Raji (cell line): ENCODE results near the gene RASSF4.

Source experiments
- POLR2A ChIP-seq: IDR thresholded peaks from 2 replicates; pipeline ENCODE4 v1.6.1; 2011; ENCODE audit warnings: low read depth, low read length, control low read depth; ENCODE audit not compliant: insufficient read depth

RASSF4 gene

DNA sequence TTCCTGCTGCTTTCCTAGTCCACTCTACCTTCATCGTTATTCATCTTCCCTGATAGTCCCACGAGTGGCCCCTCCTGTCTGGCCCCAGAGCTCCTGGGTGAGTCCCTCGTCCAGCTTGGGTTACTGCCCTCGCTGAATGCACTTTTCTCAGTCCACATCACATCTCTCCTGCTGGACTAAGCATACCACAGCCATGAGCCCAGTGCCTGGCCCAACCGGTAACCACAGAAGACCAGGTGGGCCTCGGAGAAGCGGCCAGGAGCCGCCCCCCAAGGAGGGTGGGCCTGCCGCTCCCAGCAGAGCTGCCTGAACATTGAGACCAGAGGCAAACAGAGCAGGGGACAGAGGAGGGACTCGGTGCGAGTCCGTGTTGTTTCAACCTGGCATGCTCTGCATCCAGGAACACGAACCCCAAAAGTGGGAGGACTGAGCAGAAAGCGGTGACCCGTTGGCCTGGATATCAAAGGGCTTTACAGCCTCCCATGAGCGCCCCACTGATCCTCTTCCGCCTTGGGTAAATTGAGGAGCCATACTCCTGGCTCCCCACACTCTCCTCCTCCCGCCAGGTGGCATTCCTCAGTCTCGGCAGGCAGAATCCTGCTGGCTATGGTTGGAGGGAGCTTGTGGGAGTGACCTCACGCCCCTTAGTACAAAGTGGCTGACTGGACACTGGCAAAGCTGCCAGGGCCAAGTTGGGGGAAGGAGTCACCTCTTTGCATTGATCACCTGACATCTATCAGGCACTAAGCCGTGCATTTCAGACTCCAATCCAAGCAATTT lies 35.2 kb upstream of the RASSF4 start:
- TF ChIP-seq POLR2A = no peak

- TF ChIP-seq POLR2A = no peak
Measured at GRCh38 chr10:44925224-44925623, 34.4 kb upstream of the RASSF4 start.

GRCh38 chr10:44925811-44926750 lies 33.5 kb upstream of the RASSF4 start:
- no peak for TF ChIP-seq POLR2A

DNA sequence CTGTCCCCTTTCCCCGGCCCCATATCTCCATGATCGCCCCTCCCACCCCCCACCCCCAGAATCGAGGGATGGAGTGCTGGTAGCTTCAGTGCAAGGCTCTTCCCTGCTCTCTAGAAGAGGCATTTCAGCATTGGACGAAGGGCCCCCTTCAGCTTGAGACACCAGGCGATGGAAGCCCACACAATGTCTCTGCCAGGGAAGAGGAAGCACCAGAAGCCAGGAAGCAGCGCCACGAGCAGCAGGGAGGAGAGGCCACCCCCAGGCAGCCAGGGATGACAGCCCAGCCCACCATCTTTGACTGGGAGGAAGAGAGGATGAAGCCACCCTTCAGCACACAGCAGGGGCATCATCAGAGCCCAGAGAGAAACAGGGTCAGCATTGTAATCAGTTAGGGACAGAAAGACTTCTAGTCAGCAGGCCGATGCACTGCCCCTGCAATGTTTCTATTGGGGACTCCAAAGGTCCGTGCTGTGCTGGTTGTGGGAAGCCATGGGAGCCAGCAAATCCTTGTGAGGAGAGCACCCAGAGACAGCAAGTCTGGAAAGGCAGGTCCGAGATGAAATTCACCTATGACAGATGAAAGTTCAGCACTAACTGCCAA lies 32.8 kb upstream of the RASSF4 start:
- no peak for TF ChIP-seq POLR2A

DNA sequence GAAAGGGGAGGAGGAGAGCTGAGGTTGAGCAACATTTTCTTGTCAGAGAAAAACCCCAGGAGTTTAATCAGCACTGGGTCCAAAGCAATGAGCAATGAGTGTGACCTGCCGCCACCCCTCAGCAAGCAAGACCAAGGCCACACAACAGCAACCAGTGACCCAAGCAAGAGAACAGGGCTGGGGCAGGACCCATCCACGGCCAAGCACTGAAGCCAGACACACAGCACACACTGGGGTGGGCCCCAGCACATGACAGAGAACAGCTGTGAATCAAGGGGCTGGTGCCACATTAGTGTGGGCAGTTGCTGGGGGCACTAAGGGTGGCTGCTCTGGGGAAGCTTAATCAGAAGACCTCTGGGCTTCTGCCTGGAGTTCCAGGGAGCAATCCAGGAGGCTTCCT lies 32.2 kb upstream of the RASSF4 start:
- no peak for TF ChIP-seq POLR2A

DNA sequence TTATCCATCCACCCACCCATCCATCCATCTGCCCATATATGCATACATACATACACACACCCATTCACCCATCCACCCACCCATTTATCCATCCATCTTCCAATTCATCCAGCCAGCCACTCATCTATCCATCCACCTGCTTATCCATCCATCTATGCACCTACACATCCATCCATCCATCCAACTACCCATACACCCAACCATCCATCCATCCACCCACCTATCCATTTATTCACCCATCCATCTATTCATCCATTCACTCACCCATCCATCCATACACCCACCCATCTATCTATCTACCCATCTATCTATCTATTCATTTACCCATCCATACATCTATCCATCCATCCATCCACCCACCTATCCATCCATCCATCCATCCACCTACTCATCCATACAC lies 31.1 kb upstream of the RASSF4 start:
- no peak for TF ChIP-seq POLR2A

GRCh38 chr10:44929356-44930255 lies 30.0 kb upstream of the RASSF4 start:
- no peak for TF ChIP-seq POLR2A

- no peak for TF ChIP-seq POLR2A
Measured at GRCh38 chr10:44930904-44931620, 28.5 kb upstream of the RASSF4 start.

- no peak for TF ChIP-seq POLR2A
Measured at GRCh38 chr10:44931621-44932516, 27.7 kb upstream of the RASSF4 start.

GRCh38 chr10:44932517-44933450 lies 26.8 kb upstream of the RASSF4 start:
- no peak for TF ChIP-seq POLR2A

DNA sequence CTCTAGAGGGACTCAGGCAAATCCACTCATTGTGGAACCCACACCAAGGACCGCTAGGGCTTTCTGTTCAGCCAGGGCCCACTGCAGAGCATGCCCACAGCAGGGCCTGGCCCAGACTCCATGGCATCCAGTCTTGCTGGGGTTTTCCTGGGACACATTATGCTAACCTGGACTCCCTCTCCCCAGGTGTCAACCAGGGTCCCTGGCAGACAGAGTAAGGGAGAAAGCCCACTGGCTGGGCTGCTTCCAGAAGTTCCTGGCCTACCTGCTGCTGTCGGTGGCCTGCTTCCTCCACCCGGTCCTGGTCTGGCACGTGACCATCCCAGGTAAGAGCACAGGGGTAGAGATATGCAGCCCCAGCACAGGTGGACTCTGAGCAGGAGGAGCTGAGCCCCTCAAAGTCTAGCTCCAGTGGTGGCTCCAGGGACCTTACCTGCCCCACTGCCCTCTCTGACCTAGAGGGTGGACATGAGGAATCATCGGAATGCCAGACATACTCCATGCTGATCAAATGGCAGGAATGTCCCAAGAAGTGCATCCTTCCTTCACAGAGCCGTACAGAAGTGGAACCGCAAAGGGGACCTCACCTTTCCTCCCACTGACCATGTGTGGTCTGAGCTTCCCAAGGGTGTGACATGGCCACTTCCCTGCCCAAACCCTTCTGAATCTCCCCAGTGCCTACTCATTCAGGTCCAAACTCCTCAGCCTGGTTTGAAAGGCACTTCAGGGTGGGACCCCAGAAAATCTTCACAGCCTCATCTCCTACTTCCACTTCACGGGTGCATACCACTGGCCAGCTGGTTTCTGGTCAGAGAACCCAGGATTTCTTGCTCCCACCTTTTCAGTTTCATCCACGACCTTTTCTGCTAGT lies 25.9 kb upstream of the RASSF4 start:
- TF ChIP-seq POLR2A = no peak
